ENCODE measurements around the gene TLR2.

The TLR2 gene

DNA sequence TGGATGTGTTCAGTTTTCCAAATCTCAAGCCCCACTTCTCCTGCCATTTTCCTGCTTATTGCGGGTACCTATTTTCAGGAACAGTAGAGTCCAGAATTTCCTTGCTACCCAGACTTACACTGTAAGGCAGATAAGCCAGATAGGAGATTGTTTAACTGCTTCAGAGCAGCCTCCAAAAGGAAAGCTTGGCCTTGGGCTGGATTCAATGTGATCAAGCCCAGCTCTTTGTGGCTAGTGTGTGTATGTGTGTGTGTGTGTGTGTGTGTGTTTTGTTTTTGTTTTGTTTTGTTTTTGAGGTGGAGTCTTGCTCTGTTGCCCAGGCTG is 41.7 kb downstream of the TLR2 start:
- FAIRE-seq (no peak), DNase-seq (ENCODE audit: insufficient read length, low spot score) (no peak)

GRCh38 chr4:153728151-153728550 is 44.1 kb downstream of the TLR2 start:
- FAIRE-seq (peak; percentile 28), DNase-seq (ENCODE audit: insufficient read length, low spot score) (no peak)

DNA sequence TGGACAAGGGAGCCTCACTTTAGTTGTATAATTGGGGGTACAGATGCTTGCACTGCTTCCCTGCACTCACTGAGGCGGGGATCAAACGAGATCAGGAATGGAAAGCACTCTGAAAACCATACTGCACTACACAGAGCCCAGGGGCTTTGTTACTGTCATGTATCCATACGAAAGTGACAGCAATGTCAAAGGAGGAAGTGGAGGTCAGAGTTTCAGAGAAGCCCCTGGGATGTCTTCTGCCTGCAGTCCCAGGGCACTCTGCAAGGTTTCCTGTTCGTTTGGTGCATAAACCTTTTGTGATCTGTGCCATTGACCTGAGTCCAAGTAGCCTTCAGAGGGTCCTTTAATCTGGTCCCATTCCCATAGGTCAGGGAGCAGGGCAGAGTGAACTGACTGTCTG is 44.6 kb downstream of the TLR2 start:
- peak; percentile 16 for DNase-seq (ENCODE audit: insufficient read length, low spot score)
- peak; percentile 74 for FAIRE-seq

DNA sequence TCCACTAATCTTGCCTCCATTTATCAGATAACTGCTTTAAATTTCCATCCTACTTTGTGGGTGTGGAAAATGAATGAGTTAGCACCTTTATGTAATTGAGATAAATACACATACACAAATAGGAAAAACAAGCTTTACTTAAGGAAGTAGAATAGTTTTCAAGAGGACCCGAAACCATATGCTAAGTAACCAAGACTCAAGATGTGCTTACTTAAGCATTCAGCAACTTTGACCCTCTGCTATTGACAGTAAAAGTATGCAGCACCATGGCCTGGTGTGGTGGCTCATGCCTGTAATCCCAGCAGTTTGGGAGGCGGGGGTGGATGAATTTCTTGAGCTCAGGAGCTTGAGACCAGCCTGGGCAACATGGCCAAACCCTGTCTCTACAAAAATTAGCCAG is 45.8 kb downstream of the TLR2 start:
- DNase-seq (ENCODE audit: insufficient read length, low spot score) (no peak), FAIRE-seq (no peak)

DNA sequence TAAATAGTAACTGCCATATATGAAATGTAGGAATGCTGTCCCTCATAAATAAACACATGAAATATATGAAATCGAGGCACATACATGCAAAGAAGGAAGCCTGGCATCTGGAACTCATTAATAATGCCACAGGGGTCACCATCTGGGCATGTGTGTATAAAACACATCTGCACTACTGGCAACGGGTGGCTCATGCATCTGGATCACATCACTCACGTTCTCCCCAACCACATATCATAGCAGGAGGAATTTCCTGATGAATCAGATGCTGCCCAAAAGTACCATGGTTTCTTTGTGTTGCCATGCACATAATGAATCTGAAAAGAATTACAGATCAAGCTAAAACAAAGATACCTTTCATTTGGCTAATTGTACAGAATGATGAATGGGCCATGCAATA is 47.2 kb downstream of the TLR2 start:
- FAIRE-seq (no peak), DNase-seq (ENCODE audit: insufficient read length, low spot score) (no peak)

DNA sequence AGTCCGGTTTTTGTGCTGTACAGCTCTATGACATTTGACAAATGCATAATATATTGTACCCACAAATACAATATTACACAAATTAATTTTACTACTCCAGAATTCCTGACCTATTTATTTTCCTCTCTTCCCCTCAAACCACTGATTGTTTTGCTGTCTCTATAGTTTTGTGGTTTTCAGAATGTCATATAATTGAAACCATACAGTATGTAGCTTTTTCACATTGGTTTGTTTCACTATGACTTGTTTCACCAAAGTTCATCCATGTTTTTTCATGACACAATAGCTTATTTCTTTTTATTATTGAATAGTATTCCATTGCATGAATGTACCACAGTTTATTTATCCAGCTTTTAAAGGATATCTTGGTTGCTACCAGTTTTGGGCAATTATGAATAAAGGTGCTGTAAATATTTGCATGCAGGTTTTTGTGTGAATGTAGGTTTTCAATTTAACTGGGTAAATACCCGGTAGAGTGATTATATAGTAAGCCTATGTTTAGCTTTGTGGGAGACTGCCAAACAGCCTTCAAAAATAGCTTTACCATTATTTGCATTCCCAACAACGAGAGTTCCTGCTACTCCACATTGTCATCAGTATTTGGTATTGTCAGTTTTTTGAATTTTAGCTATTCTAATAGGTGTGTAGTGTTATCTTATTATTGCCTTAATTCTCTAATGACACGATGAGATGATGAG is 49.8 kb downstream of the TLR2 start:
- FAIRE-seq: no peak
- DNase-seq (ENCODE audit: insufficient read length, low spot score): no peak

DNA sequence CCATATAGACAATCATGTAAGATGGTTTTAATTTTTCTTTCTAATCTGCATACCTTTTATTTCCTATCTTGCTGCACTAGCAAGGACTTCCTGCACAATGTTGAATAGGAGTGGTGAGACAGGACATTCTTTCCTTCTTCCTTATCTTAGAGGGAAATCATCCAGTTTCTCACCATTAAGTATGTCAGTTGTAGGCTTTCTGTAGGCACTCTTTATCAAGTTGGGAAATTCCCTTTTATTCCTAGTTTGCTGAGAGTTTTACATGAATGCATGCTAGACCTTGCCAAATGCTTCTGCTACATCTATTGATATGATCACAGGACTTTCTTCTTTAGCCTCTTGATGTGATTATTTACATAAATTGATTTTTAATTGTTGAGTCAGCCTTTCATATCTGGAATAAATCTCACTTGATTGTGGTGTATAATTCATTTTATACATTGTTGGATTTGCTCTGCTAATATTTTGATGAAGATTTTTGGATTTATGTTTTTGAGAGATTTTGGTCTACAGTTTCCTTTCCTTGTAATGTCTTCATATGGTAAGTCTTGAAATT is 51.9 kb downstream of the TLR2 start:
- DNase-seq (ENCODE audit: insufficient read length, low spot score): no peak
- no peak for FAIRE-seq

DNA sequence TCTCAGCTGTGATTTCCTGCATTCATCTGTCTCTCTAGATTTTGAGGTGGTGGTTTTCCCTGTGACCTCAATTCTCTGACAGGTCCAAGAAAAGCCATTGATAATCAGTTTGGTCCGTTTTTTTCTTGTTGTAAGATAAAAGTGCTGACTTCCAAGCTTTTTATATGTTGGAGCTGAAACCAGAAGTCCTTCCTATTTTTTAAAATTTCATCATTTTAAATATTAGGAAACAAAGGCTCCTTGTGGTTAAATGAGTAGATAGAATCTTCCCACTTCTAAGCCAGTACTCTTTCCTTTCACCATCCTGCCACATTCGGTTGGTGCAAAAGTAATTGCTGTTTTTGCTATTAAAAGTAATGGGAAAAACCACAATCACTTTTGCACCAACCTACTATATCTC is 57.5 kb downstream of the TLR2 start:
- FAIRE-seq: no peak
- DNase-seq (ENCODE audit: insufficient read length, low spot score): no peak

DNA sequence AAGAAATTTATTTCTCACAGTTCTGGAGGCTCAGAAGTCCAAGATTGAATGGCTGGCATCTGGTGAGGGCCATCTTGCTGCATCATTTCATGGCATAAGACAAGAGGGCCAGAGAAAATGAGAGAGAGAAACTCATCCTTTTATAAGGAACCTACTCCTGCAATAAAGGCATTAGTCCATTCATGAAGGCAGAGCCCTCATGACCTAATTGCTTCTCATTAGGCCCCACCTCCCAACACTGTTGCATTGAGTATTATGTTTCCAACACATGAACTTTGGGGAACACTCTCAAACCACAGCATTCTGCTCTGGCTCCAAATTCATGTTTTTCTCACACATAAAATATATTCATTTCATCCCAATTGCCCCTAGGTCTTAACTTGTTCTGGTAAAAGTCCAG is 61.6 kb downstream of the TLR2 start:
- DNase-seq (ENCODE audit: insufficient read length, low spot score) (no peak), FAIRE-seq (no peak)

- DNase-seq (ENCODE audit: insufficient read length, low spot score) (no peak), FAIRE-seq (no peak)
Measured at GRCh38 chr4:153747406-153747955, 63.4 kb downstream of the TLR2 start.

DNA sequence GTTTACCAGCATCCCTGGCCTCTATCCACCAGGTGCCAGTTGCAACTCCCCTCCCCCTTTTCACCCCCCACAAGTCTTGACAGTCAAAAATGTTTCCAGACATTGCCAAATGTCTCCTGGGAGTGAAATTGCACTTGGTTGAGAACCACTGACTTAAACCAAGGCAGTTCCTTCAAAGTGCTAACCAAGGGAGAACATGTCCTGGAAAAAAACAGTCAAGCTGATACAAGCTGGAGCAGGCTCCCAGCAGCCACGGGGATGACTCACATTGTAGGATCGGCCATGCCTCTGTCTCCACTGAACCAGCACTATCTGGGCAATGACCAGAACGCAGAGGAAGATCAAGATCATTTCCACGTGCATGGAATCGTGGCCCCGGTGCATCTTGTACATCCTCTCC is 64.3 kb downstream of the TLR2 start:
- DNase-seq (ENCODE audit: insufficient read length, low spot score): no peak
- FAIRE-seq: no peak

- peak; percentile 45 for DNase-seq (ENCODE audit: insufficient read length, low spot score)
- FAIRE-seq: peak; percentile 97
Measured at GRCh38 chr4:153750197-153750817, 66.2 kb downstream of the TLR2 start.

DNA sequence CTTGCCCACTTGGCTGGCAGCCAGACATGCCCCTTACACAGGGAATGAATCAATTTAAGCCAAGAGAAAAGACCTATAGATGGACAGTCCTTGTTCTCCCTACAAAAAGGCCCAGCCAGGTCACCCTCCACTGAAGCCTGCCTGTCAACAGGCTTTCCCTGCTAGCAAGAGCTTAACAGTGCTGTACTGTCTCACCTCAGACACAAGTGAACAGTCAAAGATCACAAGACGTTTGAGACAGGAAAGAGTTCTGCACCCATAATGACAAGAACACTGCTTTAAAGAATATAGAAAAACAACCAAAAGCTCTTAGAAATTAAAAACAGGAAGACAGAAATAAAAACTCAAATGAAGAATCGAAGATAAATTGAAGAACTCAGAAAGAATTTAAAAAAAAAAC is 71.1 kb downstream of the TLR2 start:
- no peak for DNase-seq (ENCODE audit: insufficient read length, low spot score)
- no peak for FAIRE-seq

All from GM19239 (cell line).